SK-N-MC (cell line): ENCODE data around the gene BCL10.

ENCODE experiments used
- EZH2 ChIP-seq: fragments of 200-600 bp; sonication (generic); IDR thresholded peaks from one replicate; pipeline ENCODE4 v1.6.1; 2017; ENCODE audit warnings: antibody characterized with exemption
- FOXP2 ChIP-seq: optimal IDR thresholded peaks from 2 replicates; pipeline ENCODE3; 2011; ENCODE audit warnings: mild to moderate bottlenecking, moderate library complexity; ENCODE audit not compliant: insufficient read depth; ENCODE audit errors: extremely low read length, control extremely low read depth
- POLR2AphosphoS5 ChIP-seq: IDR thresholded peaks from 2 replicates; pipeline ENCODE4 v1.6.1; 2012; ENCODE audit warnings: mild to moderate bottlenecking, low read depth, low read length, borderline replicate concordance

- no peak for TF ChIP-seq EZH2
- no peak for TF ChIP-seq POLR2AphosphoS5
- TF ChIP-seq FOXP2: no peak
Observed at GRCh38 chr1:85313888-85314696, 37.7 kb upstream of the BCL10 start.
